HG03442 (cell line): Measurements from ENCODE around the gene GTF2F2.

Experiments
- ATAC-seq: cut with Tn5 transposase; IDR thresholded peaks from one replicate; pipeline ENCODE4 v1.9.1; 2021; ENCODE audit warnings: mild to moderate bottlenecking, moderate library complexity; ENCODE audit not compliant: unreplicated experiment

Gene GTF2F2

DNA sequence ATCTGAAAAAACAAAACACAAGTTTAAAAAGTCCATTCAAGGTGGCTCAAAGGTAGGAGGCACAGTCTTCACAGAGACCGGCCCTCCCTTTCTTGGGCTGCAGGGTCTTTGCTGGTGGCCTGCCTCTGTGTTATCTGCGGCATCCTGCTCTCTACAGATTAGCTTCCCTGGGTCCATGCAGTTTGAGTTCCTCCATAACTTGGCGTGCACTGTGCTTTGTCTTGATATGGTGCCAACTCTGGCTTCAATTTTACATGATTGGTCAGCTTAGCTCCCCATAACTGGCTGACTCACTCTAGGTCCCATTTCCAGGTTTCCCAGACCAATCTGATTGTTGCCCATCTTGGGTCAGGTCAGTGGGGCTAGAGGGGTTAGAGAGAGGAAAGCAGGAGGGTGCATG is 178.9 kb downstream of the GTF2F2 start:
- no peak for ATAC-seq

DNA sequence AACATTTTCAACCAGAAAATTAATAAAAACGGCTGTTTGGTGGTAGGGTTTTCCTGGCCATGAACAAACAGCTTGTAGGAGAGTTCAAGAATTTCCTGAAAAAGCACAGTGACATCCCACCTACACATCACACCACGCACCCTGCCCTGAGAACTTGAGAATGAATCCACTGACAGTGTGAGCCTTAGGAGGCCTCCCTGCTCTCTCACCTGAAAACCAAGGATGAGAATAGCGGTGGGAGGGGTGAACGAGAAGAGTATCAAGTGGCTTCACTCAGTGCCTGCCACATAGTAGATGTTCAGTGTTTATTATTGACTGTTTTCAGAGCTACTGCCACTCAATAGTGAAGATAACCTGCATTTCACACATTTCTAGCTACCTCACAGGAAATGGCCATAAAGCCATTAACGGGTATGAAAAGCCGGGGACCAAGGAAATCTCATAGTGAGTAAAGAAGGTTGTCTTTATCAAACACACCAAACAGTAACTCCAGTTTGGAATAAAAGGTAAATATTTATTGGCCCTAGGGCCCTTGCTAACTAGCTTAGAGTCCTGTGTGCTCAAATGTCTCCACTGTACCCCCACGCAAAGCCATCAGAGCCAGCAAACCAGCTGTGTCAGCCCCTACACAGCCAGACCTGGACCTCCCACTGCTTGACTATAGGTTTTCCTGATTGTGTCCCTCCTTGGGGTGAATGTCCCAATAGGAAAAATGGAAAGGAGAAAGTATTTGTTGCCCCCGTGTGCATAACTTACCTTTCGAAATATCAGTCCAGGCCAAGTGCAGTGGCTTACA is 180.1 kb downstream of the GTF2F2 start:
- ATAC-seq, result no peak

GRCh38 chr13:45301263-45301662 is 181.0 kb downstream of the GTF2F2 start:
- ATAC-seq, result no peak

- ATAC-seq, result no peak
These were observed 182.2 kb downstream of the GTF2F2 start for GRCh38 chr13:45302507-45302906.

- no peak for ATAC-seq
These were observed 182.7 kb downstream of the GTF2F2 start for GRCh38 chr13:45303026-45303425.

DNA sequence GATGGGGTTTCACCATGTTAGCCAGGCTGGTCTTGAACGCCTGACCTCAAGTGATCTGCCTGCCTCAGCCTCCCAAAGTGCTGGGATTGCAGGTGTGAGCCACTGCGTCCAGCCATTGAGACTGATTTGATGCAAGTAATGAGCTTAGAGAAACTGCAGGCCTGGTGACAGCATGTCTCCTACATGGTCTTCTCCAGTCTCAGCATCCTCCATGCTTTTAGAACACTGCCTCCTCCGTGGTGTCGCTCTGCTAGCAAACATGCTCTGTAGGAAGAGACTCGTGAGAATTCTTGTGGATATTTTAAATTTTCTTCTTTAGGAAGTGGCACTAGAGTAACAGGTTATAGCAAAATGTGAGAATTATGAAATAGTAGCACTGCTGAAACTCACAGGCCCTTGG is 183.6 kb downstream of the GTF2F2 start:
- ATAC-seq, result no peak

DNA sequence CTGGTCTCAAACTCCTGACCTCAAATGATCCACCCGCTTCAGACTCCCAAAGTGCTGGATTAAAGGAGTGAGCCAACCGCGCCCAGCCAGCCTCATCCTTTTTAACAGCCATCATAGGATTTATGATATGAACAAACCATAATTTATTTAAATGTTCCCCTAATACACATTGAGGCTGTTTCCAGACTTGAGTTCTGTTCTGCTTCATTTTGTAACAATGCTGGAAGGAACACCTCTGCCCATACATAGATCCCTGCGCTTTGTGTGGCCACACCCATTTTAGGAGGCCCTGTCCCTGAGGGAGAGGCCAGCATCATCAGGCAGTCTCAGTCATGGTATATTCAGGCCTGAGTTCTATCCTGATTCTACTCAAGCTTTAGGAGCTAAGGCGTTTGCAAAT is 184.8 kb downstream of the GTF2F2 start:
- ATAC-seq, result no peak

- ATAC-seq, result no peak
These were observed 186.7 kb downstream of the GTF2F2 start for GRCh38 chr13:45306966-45307365.

- no peak for ATAC-seq
These were observed 190.2 kb downstream of the GTF2F2 start for GRCh38 chr13:45310341-45311131.

DNA sequence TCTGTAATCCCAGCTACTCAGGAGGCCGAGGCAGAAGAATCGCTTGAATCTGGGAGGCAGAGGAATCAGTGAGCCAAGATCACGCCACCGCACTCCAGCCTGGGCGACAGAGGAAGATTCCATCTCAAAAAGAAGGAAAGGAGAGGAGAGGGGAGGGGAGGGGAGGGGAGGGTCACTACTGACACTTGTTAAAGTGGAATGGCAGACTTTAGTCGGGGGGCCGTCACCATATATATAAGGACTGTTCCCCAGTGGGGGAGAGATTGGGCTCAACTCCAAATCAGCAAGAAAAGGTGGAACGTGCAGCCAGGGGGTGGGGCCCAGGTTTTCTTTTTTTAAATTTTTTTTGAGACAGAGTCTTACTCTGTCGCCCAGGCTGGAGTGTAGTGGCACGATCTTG is 194.5 kb downstream of the GTF2F2 start:
- ATAC-seq, result no peak

GRCh38 chr13:45315520-45316167 is 195.3 kb downstream of the GTF2F2 start:
- ATAC-seq, result no peak

- no peak for ATAC-seq
These were observed 196.0 kb downstream of the GTF2F2 start for GRCh38 chr13:45316338-45316737.

DNA sequence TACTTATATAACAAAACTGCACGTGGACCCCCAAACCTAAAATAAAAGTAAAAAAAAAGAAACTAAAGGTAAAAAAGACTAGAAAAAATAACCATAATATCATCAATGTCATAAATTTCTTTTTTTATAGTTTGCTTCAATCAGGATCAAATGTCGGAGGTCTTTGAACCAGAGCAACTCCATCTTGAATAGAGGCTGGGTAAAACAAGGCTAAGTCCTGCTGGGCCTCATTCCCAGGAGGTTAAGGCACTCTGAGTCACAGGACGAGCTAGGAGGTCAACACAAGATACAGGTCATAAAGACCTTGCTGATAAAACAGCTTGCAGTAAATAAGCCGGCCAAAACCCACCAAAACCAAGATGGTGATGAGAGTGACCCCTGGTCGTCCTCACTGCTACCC is 196.7 kb downstream of the GTF2F2 start:
- no peak for ATAC-seq

- no peak for ATAC-seq
These were observed 200.7 kb downstream of the GTF2F2 start for GRCh38 chr13:45320876-45321629.

DNA sequence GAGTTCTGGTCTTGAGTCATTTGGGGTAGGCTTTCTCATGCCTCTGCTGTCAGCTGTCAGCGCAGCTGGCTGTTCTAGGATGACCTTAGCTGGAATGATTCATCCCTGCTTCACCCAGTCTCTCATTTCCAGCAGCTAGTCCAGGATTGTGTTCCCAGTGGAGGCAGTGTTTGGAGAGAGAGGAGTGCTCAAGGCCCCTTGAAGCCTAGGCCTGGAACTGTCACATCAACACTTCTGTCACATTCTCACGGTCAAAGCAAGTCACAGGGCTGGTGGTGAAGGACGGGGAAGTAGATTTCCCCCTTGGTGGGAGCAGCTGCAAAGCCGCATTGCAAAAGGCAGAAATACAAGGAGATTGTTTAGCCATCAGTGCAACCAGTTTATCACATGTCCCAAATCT is 205.5 kb downstream of the GTF2F2 start:
- ATAC-seq, result no peak

DNA sequence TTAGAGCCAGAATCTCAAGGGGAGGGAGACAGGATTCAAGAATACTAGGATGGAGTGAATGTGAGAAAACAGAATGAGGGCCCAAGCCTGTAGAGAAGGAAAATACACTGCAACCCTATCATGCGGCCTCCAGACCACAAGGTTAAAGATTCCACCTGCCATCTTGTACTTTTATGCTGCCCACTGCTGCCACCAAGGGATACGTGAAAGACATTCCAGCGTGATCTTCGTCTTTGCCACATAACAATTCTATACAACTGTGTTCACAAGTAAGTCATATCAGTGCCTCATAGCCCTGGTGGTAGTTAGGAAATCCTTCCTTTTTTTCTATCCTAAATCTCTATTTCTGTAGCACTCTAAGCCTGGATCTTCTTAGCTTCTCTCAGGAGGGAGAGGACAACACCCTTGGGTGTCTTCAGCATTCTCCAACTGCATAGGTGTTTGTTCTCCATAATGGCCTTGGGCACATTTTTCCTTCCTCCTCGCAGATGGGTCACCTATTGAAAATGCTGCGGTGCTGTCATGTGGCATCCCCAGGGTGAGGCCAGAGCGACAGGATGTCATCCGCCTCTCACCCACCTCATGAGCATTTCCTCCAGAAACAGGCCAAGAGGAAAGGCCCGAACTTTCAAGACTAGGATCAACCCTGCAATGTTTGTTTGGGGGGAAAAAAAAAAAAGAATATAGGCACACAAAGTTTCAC is 207.1 kb downstream of the GTF2F2 start:
- ATAC-seq, result no peak

DNA sequence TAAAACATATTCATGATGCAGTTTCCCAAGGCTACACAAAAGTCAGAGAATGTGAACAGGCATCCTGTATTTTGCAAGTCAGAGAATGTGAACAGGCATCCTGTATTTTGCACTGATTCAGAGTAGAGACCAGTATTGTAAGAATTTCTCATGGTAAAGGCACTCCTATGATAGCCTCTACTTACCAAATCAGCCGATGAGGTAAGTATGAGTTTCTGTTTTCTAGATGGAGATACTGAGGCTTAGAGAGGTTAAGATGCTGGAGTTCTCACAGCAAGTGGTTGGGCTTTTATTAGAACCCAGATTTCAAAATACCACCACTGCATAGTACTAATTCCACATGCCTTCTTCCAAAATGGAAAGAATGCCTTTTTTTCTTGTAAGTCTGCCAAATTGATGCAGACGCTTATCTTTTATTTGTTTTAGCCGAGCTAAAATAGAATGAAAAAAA is 208.4 kb downstream of the GTF2F2 start:
- ATAC-seq, result no peak

DNA sequence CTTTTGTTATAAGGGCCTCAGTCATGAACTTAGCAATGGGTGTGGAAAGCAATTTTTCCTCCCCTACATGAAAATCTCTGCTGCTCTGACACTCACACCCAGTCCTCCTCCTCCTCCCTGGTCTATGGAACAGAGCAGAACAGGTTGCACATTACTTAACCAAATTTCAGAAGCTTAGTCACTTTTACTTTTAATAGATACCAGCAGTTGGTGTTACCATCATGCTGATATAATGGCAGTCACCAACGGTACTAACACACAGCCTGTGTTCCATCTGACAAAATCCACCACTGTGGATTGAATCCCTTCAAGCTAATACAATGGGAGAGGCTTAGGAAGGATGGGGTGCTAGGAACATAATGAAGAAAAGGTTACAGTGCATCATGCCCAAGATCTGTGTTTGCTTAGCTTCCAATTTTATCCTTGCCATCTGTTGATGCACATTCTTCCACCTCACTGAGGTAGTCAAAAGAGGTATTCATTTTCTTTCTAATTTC is 210.9 kb downstream of the GTF2F2 start:
- ATAC-seq, result no peak

GRCh38 chr13:45331692-45332035 is 211.4 kb downstream of the GTF2F2 start:
- no peak for ATAC-seq
